Measurements from ENCODE around the gene PDIA4.

The PDIA4 gene

DNA sequence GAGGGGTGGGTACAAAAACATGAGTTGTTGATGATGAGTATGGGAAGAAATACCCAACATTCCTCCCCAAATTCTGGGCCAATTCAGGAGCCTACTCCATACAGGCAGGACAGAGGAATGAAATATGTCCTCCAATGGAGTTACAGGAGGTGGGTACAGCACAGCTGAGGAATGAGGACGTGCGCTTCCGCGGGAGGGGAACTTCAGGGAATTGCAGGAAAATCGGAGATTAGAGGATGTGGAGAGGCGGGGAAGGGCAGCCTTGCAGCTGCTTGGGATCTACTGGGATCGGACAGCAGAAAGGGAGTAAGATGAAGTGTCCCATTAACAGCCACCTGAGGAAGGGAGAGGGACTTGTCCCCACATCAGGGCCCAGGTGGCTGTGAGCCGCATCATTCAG lies 50.2 kb downstream of the PDIA4 start:
- Mint-ChIP-seq H3K9me3 (ENCODE audit: low read depth) (no peaks in the 10 kb centered on the region), H3K4me3 (no peak overlapping the region), H3K36me3 (no peaks in the 10 kb centered on the region), H3K27me3 (no peaks in the 10 kb centered on the region), H3K27ac (no peak overlapping the region), H3K4me1 (ENCODE audit: low read depth) (peaks cover 17% of the 10 kb centered on the region)

DNA sequence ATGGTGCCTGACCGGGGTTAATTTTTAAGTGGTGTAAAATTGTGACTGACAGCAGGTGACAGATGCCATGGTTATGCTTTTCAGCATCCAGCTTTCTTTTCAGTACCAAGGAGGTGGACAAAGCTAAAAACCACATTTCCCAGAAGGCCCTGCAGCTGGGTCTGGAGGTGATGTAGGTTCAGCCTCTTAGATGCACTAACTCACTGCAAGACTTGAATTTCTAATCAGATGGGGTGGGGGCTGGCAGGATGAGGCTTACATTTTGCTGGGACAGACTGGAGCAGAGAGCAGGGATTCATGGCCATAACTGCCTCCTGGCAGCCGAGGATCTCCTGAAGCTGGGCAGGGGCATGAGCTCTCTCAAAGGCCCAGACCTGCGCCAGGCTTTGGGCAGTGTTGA lies 52.4 kb downstream of the PDIA4 start:
- Mint-ChIP-seq H3K36me3 (peaks cover 6% of the 10 kb centered on the region), H3K9me3 (ENCODE audit: low read depth) (no peaks in the 10 kb centered on the region), H3K4me1 (ENCODE audit: low read depth) (peaks cover 20% of the 10 kb centered on the region), H3K27me3 (no peaks in the 10 kb centered on the region), H3K27ac (no peak overlapping the region), H3K4me3 (no peak overlapping the region)

DNA sequence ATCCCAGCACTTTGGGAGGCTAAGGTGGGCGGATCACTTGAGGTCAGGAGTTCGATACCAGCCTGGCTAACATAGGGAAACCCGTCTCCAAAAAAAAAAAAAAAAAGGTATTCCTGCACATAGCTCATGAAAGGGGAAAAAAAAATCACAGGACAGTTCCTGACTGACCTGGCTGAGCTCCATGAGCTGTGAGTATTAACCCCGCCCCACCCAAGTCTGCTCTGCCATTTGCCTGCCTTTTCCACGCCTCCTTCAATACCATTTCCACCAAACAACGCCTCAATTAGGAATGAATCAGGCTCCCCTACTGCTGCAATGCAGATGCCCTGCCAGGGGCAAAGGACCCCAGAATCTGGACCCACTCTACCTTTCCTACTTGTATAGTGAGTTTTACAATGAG lies 55.0 kb downstream of the PDIA4 start:
- Mint-ChIP-seq H3K9me3 (ENCODE audit: low read depth) (no peaks in the 10 kb centered on the region), H3K4me3 (no peak overlapping the region), H3K4me1 (ENCODE audit: low read depth) (peaks cover 7% of the 10 kb centered on the region), H3K27me3 (no peaks in the 10 kb centered on the region), H3K27ac (no peak overlapping the region), H3K36me3 (peaks cover 7% of the 10 kb centered on the region)

DNA sequence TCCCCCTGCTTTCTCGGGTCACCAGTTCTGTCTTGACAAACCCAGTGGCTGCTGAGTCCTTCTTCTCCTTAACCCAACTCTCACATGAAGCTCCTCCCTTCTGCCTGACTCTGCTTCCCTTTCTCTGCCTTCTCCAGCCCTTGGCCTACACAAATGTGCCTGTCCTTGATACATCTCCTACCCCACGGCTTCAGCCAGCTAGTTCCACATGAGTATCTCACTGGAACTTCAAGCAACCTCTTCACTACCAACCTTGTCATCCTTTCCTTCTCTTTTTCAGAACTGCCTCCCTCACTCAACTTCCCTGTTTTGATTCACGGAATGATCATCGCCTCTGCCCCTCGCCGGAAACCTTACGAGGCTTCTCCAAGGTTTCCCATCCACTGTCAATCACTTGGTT lies 55.9 kb downstream of the PDIA4 start:
- peaks cover 7% of the 10 kb centered on the region for H3K36me3 Mint-ChIP-seq
- no peak overlapping the region for H3K4me3 Mint-ChIP-seq
- no peaks in the 10 kb centered on the region for H3K9me3 Mint-ChIP-seq (ENCODE audit: low read depth)
- no peak overlapping the region for H3K27ac Mint-ChIP-seq
- no peaks in the 10 kb centered on the region for H3K27me3 Mint-ChIP-seq
- peaks cover 6% of the 10 kb centered on the region for H3K4me1 Mint-ChIP-seq (ENCODE audit: low read depth)

DNA sequence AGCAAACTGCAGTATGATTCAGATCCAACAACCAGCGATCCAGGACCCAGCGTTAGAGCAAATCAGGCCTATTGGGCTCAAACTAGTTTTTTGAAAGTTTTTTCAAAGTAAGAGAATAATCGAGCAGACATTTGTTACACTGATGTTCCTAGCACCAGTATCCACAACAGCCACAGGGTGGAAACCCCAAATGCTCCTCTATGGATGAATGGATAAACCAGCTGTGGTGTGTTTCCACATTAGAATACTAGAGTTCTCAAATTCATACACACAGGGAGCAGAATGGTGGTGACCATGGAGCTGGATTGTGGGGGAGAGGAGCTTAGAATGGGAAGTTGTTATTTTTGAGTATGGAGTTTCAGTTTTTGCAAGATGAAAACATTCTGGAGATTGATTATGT lies 60.7 kb downstream of the PDIA4 start:
- Mint-ChIP-seq H3K27ac (no peak overlapping the region), H3K4me3 (no peak overlapping the region), H3K27me3 (no peaks in the 10 kb centered on the region), H3K36me3 (peaks cover 7% of the 10 kb centered on the region), H3K9me3 (ENCODE audit: low read depth) (no peaks in the 10 kb centered on the region), H3K4me1 (ENCODE audit: low read depth) (peaks cover 26% of the 10 kb centered on the region)

DNA sequence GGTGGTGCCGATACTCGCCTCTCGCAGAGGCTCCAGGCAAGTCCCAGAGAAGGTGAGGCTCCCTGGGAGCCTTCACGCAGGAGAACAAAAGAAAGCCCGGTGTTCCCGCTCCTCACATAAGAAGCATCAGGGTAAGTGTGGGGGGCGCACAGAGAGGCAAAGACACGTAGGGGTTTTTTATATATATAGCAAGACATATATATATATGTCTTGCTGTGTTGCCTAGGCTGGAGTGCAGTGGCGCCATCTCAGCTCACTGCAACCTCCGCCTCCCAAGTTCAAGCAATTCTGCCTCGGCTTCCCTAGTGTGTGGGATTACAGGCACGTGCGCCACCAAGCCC lies 61.3 kb downstream of the PDIA4 start:
- Mint-ChIP-seq H3K9me3 (ENCODE audit: low read depth) (no peaks in the 10 kb centered on the region), H3K27me3 (no peaks in the 10 kb centered on the region), H3K36me3 (peaks cover 2% of the 10 kb centered on the region), H3K27ac (peak overlapping the region; percentile 34), H3K4me3 (peak overlapping the region; percentile 77), H3K4me1 (ENCODE audit: low read depth) (peaks cover 24% of the 10 kb centered on the region)

DNA sequence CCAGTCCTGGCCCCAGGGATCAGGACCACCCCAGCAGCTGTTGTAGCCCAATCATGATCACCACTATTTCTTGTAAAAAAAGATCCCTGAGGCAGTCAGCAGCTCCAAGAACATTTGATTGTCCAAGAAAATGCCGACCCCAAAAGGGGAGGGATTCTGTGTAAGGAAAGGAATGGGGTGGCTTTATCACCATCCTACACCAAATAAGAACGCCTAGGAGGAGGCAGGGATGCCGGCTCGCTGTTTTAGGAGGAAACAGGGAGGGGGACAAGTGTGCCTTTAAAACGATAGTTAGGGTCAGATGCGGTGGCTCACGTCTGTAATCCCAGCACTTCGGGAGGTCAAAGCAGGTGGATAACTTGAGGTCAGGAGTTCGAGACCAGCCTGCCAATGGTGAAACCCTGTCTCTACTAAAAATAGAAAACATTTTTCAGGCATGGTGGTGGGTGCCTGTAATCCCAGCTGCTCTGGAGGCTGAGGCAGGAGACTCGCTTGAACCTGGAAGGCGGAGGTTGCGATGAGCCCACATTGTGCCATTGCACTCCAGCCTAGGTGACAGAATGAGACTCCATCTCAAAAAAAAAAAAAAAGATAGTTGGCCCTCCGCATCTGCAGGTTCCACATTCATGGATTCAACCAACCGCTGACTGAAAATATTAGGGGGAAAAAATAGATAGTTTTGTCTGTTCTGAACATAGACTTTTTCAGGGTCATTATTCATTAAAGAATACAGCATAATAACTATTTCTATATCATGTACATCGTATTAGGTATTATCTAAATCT lies 63.6 kb downstream of the PDIA4 start:
- Mint-ChIP-seq H3K27ac (peak overlapping the region; percentile 59), H3K9me3 (ENCODE audit: low read depth) (no peaks in the 10 kb centered on the region), H3K36me3 (no peaks in the 10 kb centered on the region), H3K4me3 (peak overlapping the region; percentile 5), H3K4me1 (ENCODE audit: low read depth) (peaks cover 24% of the 10 kb centered on the region), H3K27me3 (no peaks in the 10 kb centered on the region)

DNA sequence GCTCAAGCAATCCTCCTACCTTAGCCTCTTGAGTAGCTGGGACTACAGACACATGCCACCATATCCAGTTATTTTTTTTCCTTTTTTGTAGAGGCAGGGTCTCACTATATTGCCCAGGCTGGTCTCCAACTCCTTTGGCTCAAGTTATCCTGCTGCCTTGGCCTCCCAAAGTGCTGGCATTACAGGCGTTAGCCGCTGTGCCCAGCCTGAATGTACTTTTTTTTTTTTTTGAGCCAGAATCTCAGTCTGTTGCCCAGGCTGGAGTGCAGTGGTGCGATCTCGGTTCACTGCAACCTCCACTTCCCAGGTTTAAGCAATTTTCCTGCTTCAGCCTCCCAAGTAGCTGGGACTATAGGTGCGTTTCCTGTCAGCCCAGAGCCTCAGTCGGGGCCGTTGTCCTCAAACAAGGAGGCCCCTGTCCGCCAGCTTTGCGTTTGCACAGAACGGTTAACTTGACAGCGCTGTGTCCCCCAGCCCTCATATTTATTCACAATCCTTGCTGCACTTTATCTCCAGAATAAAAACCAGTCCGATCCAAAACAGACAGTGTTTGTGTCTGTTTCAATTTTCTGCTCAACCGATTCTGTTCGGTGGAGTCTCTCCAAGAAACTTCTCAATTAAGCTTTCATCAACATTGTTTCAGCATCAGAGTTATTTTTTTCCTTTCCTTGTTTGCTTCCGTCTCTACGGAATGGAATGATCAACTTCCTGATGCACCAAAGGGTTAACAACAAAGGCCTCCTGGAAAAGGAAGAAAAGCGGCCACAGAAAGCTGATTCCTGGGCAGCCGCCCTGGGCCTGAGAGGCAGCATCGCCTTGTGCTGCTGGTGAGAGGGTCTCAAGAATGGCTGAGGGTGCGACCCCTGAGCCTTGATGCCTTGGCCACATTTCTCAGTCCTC lies 64.5 kb downstream of the PDIA4 start:
- Mint-ChIP-seq H3K36me3 (no peaks in the 10 kb centered on the region), H3K27ac (peak overlapping the region; percentile 94), H3K27me3 (no peaks in the 10 kb centered on the region), H3K4me3 (peak overlapping the region; percentile 93), H3K4me1 (ENCODE audit: low read depth) (peaks cover 24% of the 10 kb centered on the region), H3K9me3 (ENCODE audit: low read depth) (no peaks in the 10 kb centered on the region)

DNA sequence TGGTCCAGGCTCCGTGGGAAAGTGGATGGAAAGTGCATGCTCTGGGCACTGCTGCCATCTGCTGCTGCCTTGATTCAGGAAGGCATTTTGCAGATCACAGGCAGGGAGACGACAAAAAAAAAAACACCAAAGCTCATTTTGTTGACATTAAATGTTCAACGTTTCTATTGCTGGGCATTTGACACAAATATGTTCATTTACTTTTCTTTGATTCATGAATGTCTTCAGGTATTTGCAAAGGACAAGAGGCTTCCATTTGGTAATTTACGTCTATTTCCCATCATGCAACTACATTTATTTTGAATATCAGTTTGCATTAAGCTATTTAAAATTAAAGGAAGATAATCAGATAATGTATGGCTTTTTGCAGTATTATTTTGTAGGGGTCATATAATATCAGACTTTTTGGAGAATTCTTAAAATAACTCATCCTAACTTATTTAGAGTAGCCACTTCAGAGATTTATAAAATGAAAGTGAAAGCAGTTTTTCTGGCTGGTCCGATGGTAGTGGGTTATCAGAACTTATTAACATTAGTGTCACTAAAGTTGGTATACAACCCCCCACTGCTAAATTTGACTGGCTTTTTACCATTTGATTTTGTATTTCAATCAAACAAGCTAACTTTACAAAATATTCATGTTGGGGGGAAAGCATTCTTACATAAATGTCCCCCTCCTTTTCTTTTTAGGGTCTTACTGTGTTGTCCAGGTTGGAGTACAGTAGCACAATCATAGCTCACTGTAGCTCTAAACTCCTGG lies 65.3 kb downstream of the PDIA4 start:
- Mint-ChIP-seq H3K27me3 (no peaks in the 10 kb centered on the region), H3K4me1 (ENCODE audit: low read depth) (peaks cover 24% of the 10 kb centered on the region), H3K9me3 (ENCODE audit: low read depth) (no peaks in the 10 kb centered on the region), H3K27ac (peak overlapping the region; percentile 94), H3K36me3 (no peaks in the 10 kb centered on the region), H3K4me3 (peak overlapping the region; percentile 93)

DNA sequence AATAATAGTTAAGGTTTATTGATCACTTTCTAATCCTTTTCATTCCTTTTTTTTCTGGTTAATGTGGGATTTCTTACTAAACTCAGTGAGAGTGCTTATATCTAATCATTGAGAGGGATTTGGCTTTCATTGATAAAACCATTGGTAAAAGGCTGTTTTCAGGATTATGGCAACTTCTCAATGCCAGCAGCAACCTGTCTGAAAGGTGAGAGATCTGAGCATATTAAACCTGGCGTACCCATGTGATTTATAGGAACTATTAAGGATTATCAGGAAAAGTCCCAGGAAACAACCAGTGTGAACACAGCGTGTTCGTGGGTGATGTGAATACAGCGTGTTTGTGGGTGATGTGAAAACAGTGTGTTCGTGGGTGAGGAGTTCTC lies 65.9 kb downstream of the PDIA4 start:
- peak overlapping the region; percentile 93 for H3K4me3 Mint-ChIP-seq
- no peaks in the 10 kb centered on the region for H3K27me3 Mint-ChIP-seq
- H3K9me3 Mint-ChIP-seq (ENCODE audit: low read depth) = no peaks in the 10 kb centered on the region
- H3K4me1 Mint-ChIP-seq (ENCODE audit: low read depth) = peaks cover 24% of the 10 kb centered on the region
- no peaks in the 10 kb centered on the region for H3K36me3 Mint-ChIP-seq
- H3K27ac Mint-ChIP-seq = peak overlapping the region; percentile 94

DNA sequence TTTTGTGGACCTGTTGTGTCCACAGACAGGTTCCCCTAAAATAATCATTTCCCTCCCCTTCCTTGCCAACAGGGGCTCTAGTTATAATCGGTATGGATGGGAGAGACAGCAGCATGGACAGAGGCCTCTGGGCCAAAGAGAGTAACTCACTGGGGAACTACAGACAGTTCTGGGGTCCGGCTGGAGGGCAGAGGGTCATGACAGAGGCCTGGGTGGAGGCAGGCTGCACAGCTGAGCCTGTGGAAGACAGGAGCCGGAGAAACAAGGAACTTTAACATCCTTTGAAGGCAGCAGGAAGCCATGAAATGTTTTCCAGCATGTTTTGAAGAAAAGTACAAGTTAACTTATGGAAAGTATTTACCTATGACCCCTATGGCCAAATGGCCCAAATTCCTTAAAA lies 68.6 kb downstream of the PDIA4 start:
- Mint-ChIP-seq H3K4me1 (ENCODE audit: low read depth) (peaks cover 19% of the 10 kb centered on the region), H3K27me3 (no peaks in the 10 kb centered on the region), H3K9me3 (ENCODE audit: low read depth) (no peaks in the 10 kb centered on the region), H3K36me3 (no peaks in the 10 kb centered on the region), H3K4me3 (no peak overlapping the region), H3K27ac (peak overlapping the region; percentile 6)

DNA sequence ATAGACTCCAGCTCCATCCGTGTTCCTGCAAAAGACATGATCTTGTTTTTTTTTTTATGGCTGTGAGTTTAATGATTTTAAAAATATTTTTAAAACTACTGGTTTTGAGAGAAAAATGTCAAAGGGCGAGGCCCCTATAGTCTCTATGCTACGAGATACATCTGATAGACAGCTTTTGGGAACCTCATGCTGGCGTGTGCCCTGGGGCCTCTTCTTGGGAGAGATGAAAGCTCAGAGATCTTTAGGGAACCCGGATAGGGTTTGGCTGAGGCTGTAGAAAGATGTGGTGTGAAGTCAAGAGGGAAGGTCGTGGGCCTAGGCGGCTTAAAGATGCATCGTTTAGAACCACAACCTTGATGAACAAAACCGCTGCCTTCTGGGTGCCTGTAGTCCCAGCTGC lies 70.2 kb downstream of the PDIA4 start:
- Mint-ChIP-seq H3K4me3 (no peak overlapping the region), H3K36me3 (peaks cover 2% of the 10 kb centered on the region), H3K27ac (no peak overlapping the region), H3K27me3 (no peaks in the 10 kb centered on the region), H3K4me1 (ENCODE audit: low read depth) (peaks cover 8% of the 10 kb centered on the region), H3K9me3 (ENCODE audit: low read depth) (no peaks in the 10 kb centered on the region)

DNA sequence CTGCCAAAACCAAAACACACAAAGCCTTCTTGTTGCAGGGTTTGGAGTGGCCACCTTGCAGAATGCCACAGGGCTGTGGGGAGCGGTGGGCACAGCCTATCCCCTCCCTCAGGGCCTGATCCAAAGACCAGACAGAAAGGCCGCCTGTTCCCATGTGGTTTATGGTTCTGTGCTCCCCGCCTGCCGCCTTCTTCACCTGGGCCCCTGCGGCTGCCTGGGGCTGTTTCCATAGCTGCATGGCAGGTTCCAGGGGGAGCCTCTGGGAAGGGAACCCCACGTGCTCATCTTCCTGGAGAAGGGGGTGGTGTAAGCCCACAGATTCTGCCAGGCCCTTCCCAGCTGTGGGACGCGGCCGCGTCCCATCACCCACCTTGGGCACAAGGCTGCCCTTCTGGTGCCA lies 73.5 kb downstream of the PDIA4 start:
- Mint-ChIP-seq H3K36me3 (peaks cover 2% of the 10 kb centered on the region), H3K27ac (no peak overlapping the region), H3K27me3 (no peaks in the 10 kb centered on the region)

DNA sequence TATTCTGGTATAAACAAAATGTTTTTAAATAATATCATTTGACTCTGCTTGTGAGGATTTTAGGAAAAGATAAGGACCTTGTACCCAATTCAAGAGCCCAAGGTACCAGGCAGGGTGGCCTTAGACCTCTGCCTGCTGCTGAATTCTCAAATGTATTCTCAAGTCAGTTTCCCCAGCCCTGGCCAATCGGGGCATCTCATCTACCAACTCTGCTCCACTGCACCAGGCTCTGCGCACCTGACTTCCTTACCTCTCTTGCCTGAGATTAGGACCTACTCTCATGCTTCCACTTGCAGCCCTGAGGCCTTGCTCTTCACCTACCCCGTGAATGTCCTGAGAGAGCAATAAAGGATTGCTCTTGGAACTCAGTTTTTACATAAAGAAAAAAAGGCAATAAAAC lies 74.6 kb downstream of the PDIA4 start:
- no peaks in the 10 kb centered on the region for H3K4me1 Mint-ChIP-seq (ENCODE audit: low read depth)
- H3K27me3 Mint-ChIP-seq = no peaks in the 10 kb centered on the region
- H3K4me3 Mint-ChIP-seq = no peak overlapping the region
- H3K27ac Mint-ChIP-seq = no peak overlapping the region
- H3K9me3 Mint-ChIP-seq (ENCODE audit: low read depth) = no peaks in the 10 kb centered on the region
- peaks cover 2% of the 10 kb centered on the region for H3K36me3 Mint-ChIP-seq

More for the DNA sequence above, 73.5 kb downstream of the PDIA4 start:
- H3K9me3 Mint-ChIP-seq (ENCODE audit: low read depth) = no peaks in the 10 kb centered on the region
- no peak overlapping the region for H3K4me3 Mint-ChIP-seq
- H3K4me1 Mint-ChIP-seq (ENCODE audit: low read depth) = no peaks in the 10 kb centered on the region

Data from activated naive CD8-positive, alpha-beta T cell (primary cell).